Fibroblast of lung (primary cell): ENCODE measurements around the gene SUFU. TPM values are rescaled to one million over a fixed set of nuclear protein-coding genes. Genes with fewer than 3 reads are reported as not detected.
A peak's percentile ranks its signal among the peaks of the same experiment; 100 is the strongest.

Experiments used
- DNase-seq, 2 donors: peaks; one replicate each; pipeline versions ENCODE4 v3.0.0 to v3.0.0-alpha.2; 2010; ENCODE audit warnings: low read depth in 2 of 2
- H2AFZ ChIP-seq: 2 replicates; pipeline ENCODE4 v1.5.1; 2012; ENCODE audit warnings: low read length, control low read depth, inconsistent platforms
- H3K27ac ChIP-seq: 2 replicates; pipeline ENCODE4 v1.5.1; 2011; ENCODE audit warnings: low read length, control low read depth; ENCODE audit not compliant: insufficient read depth
- H3K27me3 ChIP-seq: 2 replicates; pipeline ENCODE4 v1.5.1; 2011; ENCODE audit warnings: mild to moderate bottlenecking, low read length; ENCODE audit not compliant: control insufficient read depth, insufficient read depth
- H3K36me3 ChIP-seq: 2 replicates; pipeline ENCODE4 v1.5.1; 2011; ENCODE audit warnings: low read length; ENCODE audit not compliant: control insufficient read depth, insufficient read depth
- H3K4me1 ChIP-seq: 2 replicates; pipeline ENCODE4 v1.5.1; 2011; ENCODE audit warnings: low read length; ENCODE audit not compliant: control insufficient read depth, insufficient read depth; ENCODE audit errors: extremely low read depth
- H3K4me2 ChIP-seq: 2 replicates; pipeline ENCODE4 v1.5.1; 2011; ENCODE audit warnings: low read length, control low read depth; ENCODE audit not compliant: insufficient read depth; ENCODE audit errors: extremely low read depth
- H3K4me3 ChIP-seq, 4 experiments: fragments of 200-600 bp in 1 of 4; sonication (generic) in 1 of 4; replicated peaks in 1 of 4; 2 replicates each; pipeline ENCODE4 v1.5.1; 2011 to 2016; ENCODE audit warnings: low read length in 4 of 4, low read depth in 3 of 4, mild to moderate bottlenecking in 3 of 4, control low read depth in 2 of 4, inconsistent platforms in 1 of 4, mixed read lengths in 1 of 4; ENCODE audit not compliant: insufficient read depth in 1 of 4; ENCODE audit errors: control extremely low read depth in 1 of 4
- H3K79me2 ChIP-seq: 2 replicates; pipeline ENCODE4 v1.5.1; 2012; ENCODE audit warnings: mild to moderate bottlenecking, low read length, inconsistent platforms; ENCODE audit not compliant: control insufficient read depth, insufficient read depth
- H3K9ac ChIP-seq: 2 replicates; pipeline ENCODE4 v1.5.1; 2011; ENCODE audit warnings: mild to moderate bottlenecking, low read length, control low read depth; ENCODE audit not compliant: insufficient read depth
- H3K9me3 ChIP-seq: 2 replicates; pipeline ENCODE4 v1.5.1; 2012; ENCODE audit warnings: low read depth, low read length; ENCODE audit not compliant: control insufficient read depth, insufficient read depth
- H4K20me1 ChIP-seq: 2 replicates; pipeline ENCODE4 v1.5.1; 2011; ENCODE audit warnings: low read length; ENCODE audit not compliant: control insufficient read depth, insufficient read depth; ENCODE audit errors: extremely low read depth
- EZH2 ChIP-seq: IDR thresholded peaks from 2 replicates; pipeline ENCODE4 v1.5.1; 2012; ENCODE audit warnings: low read length, control low read depth, mild to moderate bottlenecking; ENCODE audit errors: missing control alignments
- polyA plus RNA-seq, 2 donors: library from polyadenylated mRNA; depleted of rRNA in 1 of 2; stranded (reverse) in 1 of 2; unstranded in 1 of 2; fragments of >200 nt; gene quantifications; 2 replicates each; pipeline ENCODE4 v1.2.1, GENCODE V29; 2011 to 2012; ENCODE audit warnings: missing spikeins in 1 of 2
- total RNA-seq: library from RNA; depleted of rRNA; stranded (reverse); fragments of >200 nt; gene quantifications from 2 replicates; pipeline ENCODE4 v1.2.1, GENCODE V29; 2014
- TF ChIP-seq, protein P1 (sequence below), 2 donors: IDR thresholded peaks in 1 of 2; conservative IDR thresholded peaks in 1 of 2; 1 replicate in 1 of 2; 2 replicates in 1 of 2; pipeline ENCODE4 v1.5.1; 2011 to 2012; ENCODE audit warnings: low read length in 2 of 2, control low read depth in 1 of 2, inconsistent platforms in 1 of 2, low read depth in 1 of 2, mild to moderate bottlenecking in 1 of 2

The SUFU gene
- total and polyA plus RNA-seq, 2 donors (not counting 1 experiment from before 2014, with no cell fraction given) = 4.3 to 5.6 TPM

DNA sequence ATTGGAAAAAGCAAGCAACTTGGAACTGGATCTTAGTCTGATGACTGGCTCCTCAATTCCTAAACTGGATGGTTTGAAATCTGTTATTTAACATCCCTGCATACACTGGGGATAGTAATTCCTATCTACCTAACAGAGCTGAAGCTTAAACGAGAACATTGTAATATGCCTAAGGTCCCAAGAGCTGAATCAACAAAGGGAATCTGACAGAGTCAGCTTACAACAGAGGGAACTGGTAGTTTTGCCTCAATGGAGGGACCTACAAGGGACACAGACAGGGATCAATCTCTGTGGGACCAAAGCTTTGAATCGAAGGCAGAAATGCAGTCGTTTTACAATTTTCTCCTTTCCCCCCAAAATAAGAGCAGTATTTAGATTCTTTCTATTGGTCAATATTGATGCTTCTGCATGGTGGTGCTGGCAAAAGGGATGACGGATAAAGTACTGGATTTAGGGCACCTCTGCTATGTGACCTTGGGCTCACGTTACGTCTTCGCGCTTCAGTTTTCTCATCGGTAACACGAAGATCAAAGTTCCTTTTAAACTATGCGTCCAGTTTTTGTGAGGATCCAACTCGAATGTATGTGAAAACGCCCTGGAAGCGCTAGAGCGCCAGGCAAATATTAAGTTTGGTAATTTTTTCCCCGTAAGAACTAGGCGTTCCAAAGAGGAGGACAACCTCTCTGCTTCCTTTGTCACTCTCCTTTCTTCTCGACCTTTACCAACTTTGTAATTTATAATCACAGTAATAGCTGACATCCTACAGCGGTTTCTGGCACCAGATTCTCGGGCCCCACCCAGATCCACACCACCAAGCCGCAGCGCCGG, 2.4 kb upstream of the SUFU start:
- Histone ChIP-seq H4K20me1 (peaks cover 3% of the 10 kb centered on the region), H3K27me3 (no peaks in the 10 kb centered on the region), H3K79me2 (peaks cover 64% of the 10 kb centered on the region), H3K36me3 (no peaks in the 10 kb centered on the region), H3K4me2 (peak overlapping the region; percentile 98), H3K27ac (peak overlapping the region; percentile 71), H3K4me3 (peak overlapping the region; percentile 70 to 98 (median 79)), H3K9me3 (no peaks in the 10 kb centered on the region), H3K4me1 (no peaks in the 10 kb centered on the region), H3K9ac (peak overlapping the region; percentile 44), H2AFZ (peak overlapping the region; percentile 15)
- TF ChIP-seq EZH2 = no peak
- TF ChIP-seq, protein P1, sequence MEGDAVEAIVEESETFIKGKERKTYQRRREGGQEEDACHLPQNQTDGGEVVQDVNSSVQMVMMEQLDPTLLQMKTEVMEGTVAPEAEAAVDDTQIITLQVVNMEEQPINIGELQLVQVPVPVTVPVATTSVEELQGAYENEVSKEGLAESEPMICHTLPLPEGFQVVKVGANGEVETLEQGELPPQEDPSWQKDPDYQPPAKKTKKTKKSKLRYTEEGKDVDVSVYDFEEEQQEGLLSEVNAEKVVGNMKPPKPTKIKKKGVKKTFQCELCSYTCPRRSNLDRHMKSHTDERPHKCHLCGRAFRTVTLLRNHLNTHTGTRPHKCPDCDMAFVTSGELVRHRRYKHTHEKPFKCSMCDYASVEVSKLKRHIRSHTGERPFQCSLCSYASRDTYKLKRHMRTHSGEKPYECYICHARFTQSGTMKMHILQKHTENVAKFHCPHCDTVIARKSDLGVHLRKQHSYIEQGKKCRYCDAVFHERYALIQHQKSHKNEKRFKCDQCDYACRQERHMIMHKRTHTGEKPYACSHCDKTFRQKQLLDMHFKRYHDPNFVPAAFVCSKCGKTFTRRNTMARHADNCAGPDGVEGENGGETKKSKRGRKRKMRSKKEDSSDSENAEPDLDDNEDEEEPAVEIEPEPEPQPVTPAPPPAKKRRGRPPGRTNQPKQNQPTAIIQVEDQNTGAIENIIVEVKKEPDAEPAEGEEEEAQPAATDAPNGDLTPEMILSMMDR (conservative IDR thresholded peaks at IDR 0.05 in 1 of 2, IDR thresholded peaks at IDR 0.05 in 1 of 2; ENCODE audit: low read depth in 1 of 2, low read length in 2 of 2) = no peak
- DNase-seq = peak in 1 of 2 donors; percentile 17

GRCh38 chr10:102502029-102502336, 1.8 kb upstream of the SUFU start:
- H2AFZ ChIP-seq = no peak overlapping the region
- DNase-seq = peak; percentile 99 to 100
- no peaks in the 10 kb centered on the region for H3K9me3 ChIP-seq
- H3K27me3 ChIP-seq = no peaks in the 10 kb centered on the region
- peaks cover 63% of the 10 kb centered on the region for H3K79me2 ChIP-seq
- H3K27ac ChIP-seq = peak overlapping the region; percentile 76
- H4K20me1 ChIP-seq = peaks cover 1% of the 10 kb centered on the region
- H3K4me2 ChIP-seq = peak overlapping the region; percentile 98
- TF ChIP-seq, protein P1 (conservative IDR thresholded peaks at IDR 0.05 in 1 of 2, IDR thresholded peaks at IDR 0.05 in 1 of 2; ENCODE audit: low read depth in 1 of 2, low read length in 2 of 2) = no peak
- no peak for TF ChIP-seq EZH2
- H3K4me1 ChIP-seq = no peaks in the 10 kb centered on the region
- peak overlapping the region; percentile 78 for H3K9ac ChIP-seq
- peak overlapping the region; percentile 70 to 98 (median 83) for H3K4me3 ChIP-seq
- H3K36me3 ChIP-seq = no peaks in the 10 kb centered on the region

- peak within 1 kb of the TSS; percentile 70 to 98 (median 83) for H3K4me3 ChIP-seq
- TF ChIP-seq, protein P1 (conservative IDR thresholded peaks at IDR 0.05 in 1 of 2, IDR thresholded peaks at IDR 0.05 in 1 of 2; ENCODE audit: low read depth in 1 of 2, low read length in 2 of 2) = no peak
- no peak for TF ChIP-seq EZH2
- no peaks in the 10 kb centered on the region for H3K36me3 ChIP-seq
- H2AFZ ChIP-seq = peak within 1 kb of the TSS; percentile 90
- H3K4me1 ChIP-seq = no peaks in the 10 kb centered on the region
- peak within 1 kb of the TSS; percentile 76 for H3K27ac ChIP-seq
- peak within 1 kb of the TSS; percentile 98 for H3K4me2 ChIP-seq
- H3K9me3 ChIP-seq = no peaks in the 10 kb centered on the region
- DNase-seq = peak; percentile 100
- peak within 1 kb of the TSS; percentile 78 for H3K9ac ChIP-seq
- H3K27me3 ChIP-seq = no peaks in the 10 kb centered on the region
- no peaks in the 10 kb centered on the region for H4K20me1 ChIP-seq
- peaks cover 62% of the 10 kb centered on the region for H3K79me2 ChIP-seq
These were observed 1.2 kb upstream of the SUFU start, which contains the start of gene ACTR1A for GRCh38 chr10:102502337-102503151. Gene ACTR1A (minus strand): TSS chr10:102502712. CDS start chr10:102502647, 65 bp downstream.
